Measurements from ENCODE around the gene LRRC42.
"Not testable (repeated sequence)": the region's sequence is repeated elsewhere in the genome, so short reads cannot be mapped to it uniquely, and the experiment has no call there.

Gene LRRC42

DNA sequence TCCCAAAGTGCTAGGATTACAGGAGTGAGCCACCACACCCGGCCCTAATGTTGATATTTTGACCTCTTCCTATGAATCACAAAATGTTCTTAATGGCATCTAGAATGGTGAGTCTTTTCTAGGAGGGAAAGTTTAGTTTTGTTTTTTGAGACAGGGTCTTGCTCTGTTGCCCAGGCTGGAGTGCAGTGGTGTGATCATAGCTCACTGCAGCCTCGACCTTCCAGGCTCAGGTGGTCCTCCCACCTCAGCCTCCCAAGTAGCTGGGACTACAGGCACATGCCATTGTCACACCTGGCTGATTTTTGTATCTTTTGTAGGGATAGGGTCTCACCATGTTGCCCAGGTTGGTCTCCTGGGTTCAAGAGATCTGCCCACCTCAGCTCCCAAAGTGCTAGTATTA lies 23.2 kb downstream of the LRRC42 start:
- peaks cover 17% of the 10 kb centered on the region in 2 experiments for H3K36me3 ChIP-seq (ENCODE audit: control insufficient read depth in 1 of 2, insufficient read depth in 2 of 2, low read length in 2 of 2)
- H4K8ac ChIP-seq (ENCODE audit: low read depth, low read length); H2BK12ac ChIP-seq (ENCODE audit: low read length); H3K9ac ChIP-seq (ENCODE audit: low read length); H4K12ac ChIP-seq (ENCODE audit: low read depth, low read length); H3K18ac ChIP-seq (ENCODE audit: low read length); H3K79me1 ChIP-seq (ENCODE audit: low read length); H3K4ac ChIP-seq (ENCODE audit: low read depth, low read length); H3K27me3 ChIP-seq (ENCODE audit: insufficient read depth, low read length); H2AK5ac ChIP-seq (ENCODE audit: low read length); H3K79me2 ChIP-seq (ENCODE audit: control insufficient read depth, insufficient read depth, low read length, poor library complexity); H2BK120ac ChIP-seq (ENCODE audit: insufficient read depth, low read length, poor library complexity); H3K4me3 ChIP-seq (ENCODE audit: low read depth, low read length); H3K27ac ChIP-seq (ENCODE audit: low read depth, low read length); H2BK5ac ChIP-seq (ENCODE audit: low read depth, low read length, poor library complexity); H4K91ac ChIP-seq (ENCODE audit: low read depth, low read length); H2AFZ ChIP-seq (ENCODE audit: insufficient read depth, low read length, poor library complexity); H3K4me1 ChIP-seq (ENCODE audit: control insufficient read depth in 1 of 2, insufficient read depth in 2 of 2, low read length in 2 of 2); DNase-seq; H3K23ac ChIP-seq (ENCODE audit: low read length); H3K14ac ChIP-seq (ENCODE audit: low read length); H3K9me3 ChIP-seq (ENCODE audit: insufficient read depth, low read depth, low read length); H3K4me2 ChIP-seq (ENCODE audit: low read length): not testable (repeated sequence)
- no CpG with 5 or more reads among the region's 2 CpGs for WGBS (ENCODE audit: extremely low coverage, insufficient coverage, insufficient read length)

DNA sequence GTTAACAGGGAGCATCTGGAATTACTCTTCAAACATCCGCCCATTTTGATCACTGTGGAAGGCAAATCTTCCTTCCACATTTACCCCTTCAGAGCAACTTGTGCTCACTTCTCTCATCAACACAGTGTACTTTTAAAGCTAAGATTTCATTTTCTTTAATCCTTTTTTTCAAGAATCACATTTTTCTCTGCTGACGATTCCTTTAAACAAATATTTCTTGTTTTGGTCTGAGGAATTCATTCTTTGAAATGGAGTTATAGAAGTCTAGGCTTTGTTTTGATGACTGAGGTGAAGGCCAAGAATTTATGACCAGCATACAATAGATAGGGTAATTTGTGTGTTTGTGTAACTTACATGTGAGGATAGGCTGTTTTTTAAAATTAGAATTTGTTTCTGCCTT lies 25.6 kb downstream of the LRRC42 start:
- no peak overlapping the region for H2BK5ac ChIP-seq (ENCODE audit: low read depth, low read length, poor library complexity)
- H3K4ac ChIP-seq (ENCODE audit: low read depth, low read length): no peak overlapping the region
- no peak overlapping the region for H2AK5ac ChIP-seq (ENCODE audit: low read length)
- no peaks in the 10 kb centered on the region for H3K79me1 ChIP-seq (ENCODE audit: low read length)
- H3K9ac ChIP-seq (ENCODE audit: low read length): no peak overlapping the region
- WGBS (ENCODE audit: extremely low coverage, insufficient coverage, insufficient read length): no CpG with 5 or more reads among the region's 2 CpGs
- no peak overlapping the region for H2AFZ ChIP-seq (ENCODE audit: insufficient read depth, low read length, poor library complexity)
- no peaks in the 10 kb centered on the region for H3K79me2 ChIP-seq (ENCODE audit: control insufficient read depth, insufficient read depth, low read length, poor library complexity)
- H3K14ac ChIP-seq (ENCODE audit: low read length): no peak overlapping the region
- no peak overlapping the region for H3K27ac ChIP-seq (ENCODE audit: low read depth, low read length)
- no peaks in the 10 kb centered on the region for H3K9me3 ChIP-seq (ENCODE audit: insufficient read depth, low read depth, low read length)
- peaks cover 11 to 14% of the 10 kb centered on the region in 2 experiments for H3K36me3 ChIP-seq (ENCODE audit: control insufficient read depth in 1 of 2, insufficient read depth in 2 of 2, low read length in 2 of 2)
- H2BK12ac ChIP-seq (ENCODE audit: low read length): no peak overlapping the region
- H3K4me3 ChIP-seq (ENCODE audit: low read depth, low read length): no peak overlapping the region
- H4K8ac ChIP-seq (ENCODE audit: low read depth, low read length): no peak overlapping the region
- no peak overlapping the region for H3K4me2 ChIP-seq (ENCODE audit: low read length)
- H3K18ac ChIP-seq (ENCODE audit: low read length): no peak overlapping the region
- H2BK120ac ChIP-seq (ENCODE audit: insufficient read depth, low read length, poor library complexity): no peak overlapping the region
- H3K23ac ChIP-seq (ENCODE audit: low read length): no peak overlapping the region
- no peak overlapping the region for H4K12ac ChIP-seq (ENCODE audit: low read depth, low read length)
- no peaks in the 10 kb centered on the region for H3K4me1 ChIP-seq (ENCODE audit: control insufficient read depth in 1 of 2, insufficient read depth in 2 of 2, low read length in 2 of 2)
- H4K91ac ChIP-seq (ENCODE audit: low read depth, low read length): no peak overlapping the region
- no peaks in the 10 kb centered on the region for H3K27me3 ChIP-seq (ENCODE audit: insufficient read depth, low read length)
- peak in 1 of 2 donors; percentile 60 for DNase-seq

DNA sequence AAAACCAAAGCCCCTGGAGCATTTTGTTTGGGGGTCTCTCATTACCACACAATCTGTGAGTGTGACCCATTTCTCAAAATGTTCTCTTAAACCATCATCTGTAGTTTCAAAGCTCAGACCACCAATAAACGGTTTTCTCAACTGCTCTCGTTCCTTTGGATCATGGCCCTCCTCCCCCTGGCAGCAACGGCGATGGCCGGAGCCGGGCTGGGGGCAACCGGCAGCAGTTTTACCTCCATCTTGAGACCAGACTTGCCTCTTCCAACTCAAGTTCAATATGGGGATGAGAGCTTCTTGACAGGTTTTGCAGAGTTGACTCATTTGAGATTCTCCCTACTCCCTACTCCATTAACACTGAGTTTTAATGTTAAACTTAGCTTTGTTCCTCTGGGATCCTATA lies 29.7 kb downstream of the LRRC42 start:
- DNase-seq: no peak
- Histone ChIP-seq H3K79me2 (ENCODE audit: control insufficient read depth, insufficient read depth, low read length, poor library complexity) (no peaks in the 10 kb centered on the region), H2BK5ac (ENCODE audit: low read depth, low read length, poor library complexity) (no peak overlapping the region)

DNA sequence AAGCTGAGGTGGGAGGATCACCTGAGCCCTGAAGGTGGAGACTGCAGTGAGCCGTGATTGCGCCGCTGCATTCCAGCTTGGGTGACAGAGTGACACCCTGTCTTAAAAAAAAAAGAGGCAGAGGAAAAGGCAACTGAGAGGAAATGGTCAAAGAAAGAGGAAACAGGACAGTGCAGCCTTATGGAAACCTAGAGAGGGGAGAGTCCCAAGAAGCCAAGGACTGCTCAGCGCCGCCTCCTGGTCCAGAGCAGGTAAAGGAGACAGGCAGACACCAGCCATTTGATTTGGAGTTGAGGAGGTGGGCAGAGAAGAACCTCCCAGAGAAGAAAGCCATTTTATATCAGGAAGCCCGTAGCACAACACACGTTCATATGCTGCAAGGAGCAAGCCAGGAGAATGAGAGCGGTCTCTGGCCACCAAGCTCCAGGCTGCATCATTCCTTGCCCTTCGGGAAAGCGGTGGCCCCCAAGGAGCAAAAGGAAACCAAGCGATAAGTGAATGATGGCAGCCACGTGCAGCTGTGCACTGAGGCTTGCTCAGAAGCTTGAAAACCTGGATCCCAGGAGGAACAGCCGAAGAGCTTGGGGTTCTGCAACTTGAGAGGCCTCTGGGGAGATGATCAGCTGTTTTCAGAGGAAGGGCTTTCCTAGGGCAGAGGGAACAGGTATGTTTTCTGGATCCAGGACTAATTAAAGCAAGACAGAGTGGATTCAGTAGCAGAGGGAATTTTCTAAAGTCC lies 33.7 kb downstream of the LRRC42 start:
- Histone ChIP-seq H2BK120ac (ENCODE audit: insufficient read depth, low read length, poor library complexity) (no peak overlapping the region), H2BK5ac (ENCODE audit: low read depth, low read length, poor library complexity) (no peak overlapping the region), H2AK5ac (ENCODE audit: low read length) (no peak overlapping the region), H2AFZ (ENCODE audit: insufficient read depth, low read length, poor library complexity) (no peak overlapping the region), H3K79me1 (ENCODE audit: low read length) (peaks cover 5% of the 10 kb centered on the region), H3K9me3 (ENCODE audit: insufficient read depth, low read depth, low read length) (no peaks in the 10 kb centered on the region), H3K14ac (ENCODE audit: low read length) (no peak overlapping the region), H4K12ac (ENCODE audit: low read depth, low read length) (no peak overlapping the region), H3K27ac (ENCODE audit: low read depth, low read length) (no peak overlapping the region), H3K4ac (ENCODE audit: low read depth, low read length) (no peak overlapping the region), H2BK12ac (ENCODE audit: low read length) (no peak overlapping the region), H3K79me2 (ENCODE audit: control insufficient read depth, insufficient read depth, low read length, poor library complexity) (peaks cover 3% of the 10 kb centered on the region), H3K4me2 (ENCODE audit: low read length) (no peak overlapping the region), H3K23ac (ENCODE audit: low read length) (no peak overlapping the region), H3K36me3 (ENCODE audit: control insufficient read depth in 1 of 2, insufficient read depth in 2 of 2, low read length in 2 of 2) (no peaks in the 10 kb centered on the region), H4K91ac (ENCODE audit: low read depth, low read length) (no peak overlapping the region), H3K4me3 (ENCODE audit: low read depth, low read length) (no peak overlapping the region), H3K18ac (ENCODE audit: low read length) (no peak overlapping the region), H3K9ac (ENCODE audit: low read length) (no peak overlapping the region), H3K27me3 (ENCODE audit: insufficient read depth, low read length) (no peaks in the 10 kb centered on the region), H3K4me1 (ENCODE audit: control insufficient read depth in 1 of 2, insufficient read depth in 2 of 2, low read length in 2 of 2) (peaks cover 5 to 9% of the 10 kb centered on the region in 2 experiments), H4K8ac (ENCODE audit: low read depth, low read length) (no peak overlapping the region)
- DNase-seq: no peak
- WGBS (ENCODE audit: extremely low coverage, insufficient coverage, insufficient read length): no CpG with 5 or more reads among the region's 13 CpGs

More for the DNA sequence above, 29.7 kb downstream of the LRRC42 start:
- no peak overlapping the region for H3K4ac ChIP-seq (ENCODE audit: low read depth, low read length)
- H3K36me3 ChIP-seq (ENCODE audit: control insufficient read depth in 1 of 2, insufficient read depth in 2 of 2, low read length in 2 of 2): peaks cover 2 to 4% of the 10 kb centered on the region in 2 experiments
- no peak overlapping the region for H3K27ac ChIP-seq (ENCODE audit: low read depth, low read length)
- no CpG with 5 or more reads among the region's 7 CpGs for WGBS (ENCODE audit: extremely low coverage, insufficient coverage, insufficient read length)
- no peak overlapping the region for H3K9ac ChIP-seq (ENCODE audit: low read length)
- no peaks in the 10 kb centered on the region for H3K79me1 ChIP-seq (ENCODE audit: low read length)
- H4K12ac ChIP-seq (ENCODE audit: low read depth, low read length): no peak overlapping the region
- no peaks in the 10 kb centered on the region for H3K4me1 ChIP-seq (ENCODE audit: control insufficient read depth in 1 of 2, insufficient read depth in 2 of 2, low read length in 2 of 2)
- H3K14ac ChIP-seq (ENCODE audit: low read length): no peak overlapping the region
- H3K4me2 ChIP-seq (ENCODE audit: low read length): no peak overlapping the region
- no peak overlapping the region for H2BK12ac ChIP-seq (ENCODE audit: low read length)
- no peak overlapping the region for H4K8ac ChIP-seq (ENCODE audit: low read depth, low read length)
- H3K9me3 ChIP-seq (ENCODE audit: insufficient read depth, low read depth, low read length): no peaks in the 10 kb centered on the region
- H3K4me3 ChIP-seq (ENCODE audit: low read depth, low read length): no peak overlapping the region
- no peak overlapping the region for H2AFZ ChIP-seq (ENCODE audit: insufficient read depth, low read length, poor library complexity)
- H3K27me3 ChIP-seq (ENCODE audit: insufficient read depth, low read length): no peaks in the 10 kb centered on the region
- H2BK120ac ChIP-seq (ENCODE audit: insufficient read depth, low read length, poor library complexity): no peak overlapping the region
- no peak overlapping the region for H3K23ac ChIP-seq (ENCODE audit: low read length)
- H2AK5ac ChIP-seq (ENCODE audit: low read length): no peak overlapping the region
- H3K18ac ChIP-seq (ENCODE audit: low read length): no peak overlapping the region
- no peak overlapping the region for H4K91ac ChIP-seq (ENCODE audit: low read depth, low read length)

Measured in trophoblast cell (in vitro differentiated cells and primary cell).